ENCODE results near the gene ABCG1.

Gene ABCG1

GRCh38 chr21:42343101-42343500 is 124.2 kb downstream of the ABCG1 start:
- in situ Hi-C loops (cut with MboI; ENCODE audit: low sequenced_read_pairs), result no loop called here

GRCh38 chr21:42343556-42343955 is 124.6 kb downstream of the ABCG1 start:
- in situ Hi-C loops (cut with MboI; ENCODE audit: low sequenced_read_pairs), result no loop called here

GRCh38 chr21:42343963-42344510 is 125.1 kb downstream of the ABCG1 start:
- in situ Hi-C loops (cut with MboI; ENCODE audit: low sequenced_read_pairs), result no loop called here

- in situ Hi-C loops (cut with MboI; ENCODE audit: low sequenced_read_pairs), result no loop called here
Observed at GRCh38 chr21:42344631-42345030, 125.7 kb downstream of the ABCG1 start.

- in situ Hi-C loops (cut with MboI; ENCODE audit: low sequenced_read_pairs), result no loop called here
Observed at GRCh38 chr21:42346441-42346840, 127.5 kb downstream of the ABCG1 start.
